T-helper 2 cell treated with Interferon-gamma antibody and Interleukin-4, amounts not matched to agents 5 μg/mL and 100 μg/mL, for 36 hours (primary cell): ENCODE results near the gene KDM4B.
"Not testable (repeated sequence)": the region's sequence is repeated elsewhere in the genome, so short reads cannot be mapped to it uniquely, and the experiment has no call there.

Source experiments
- DNase-seq: peaks from one replicate; pipeline ENCODE4 v3.0.0; 2021; ENCODE audit warnings: low spot score
- H3K27ac Mint-ChIP-seq: one replicate; pipeline ENCODE4 v1.8.0; 2021; ENCODE audit warnings: mild to moderate bottlenecking, mixed read lengths
- H3K27me3 Mint-ChIP-seq: one replicate; pipeline ENCODE4 v1.8.0; 2021; ENCODE audit warnings: low read depth, mixed read lengths
- H3K36me3 Mint-ChIP-seq: one replicate; pipeline ENCODE4 v1.8.0; 2021; ENCODE audit warnings: low read depth, mixed read lengths
- H3K4me1 Mint-ChIP-seq: one replicate; pipeline ENCODE4 v1.8.0; 2021; ENCODE audit warnings: low read depth, mixed read lengths
- H3K4me3 Mint-ChIP-seq: one replicate; pipeline ENCODE4 v1.8.0; 2022; ENCODE audit warnings: mild to moderate bottlenecking, moderate library complexity, mixed read lengths
- H3K9me3 Mint-ChIP-seq: one replicate; pipeline ENCODE4 v1.8.0; 2021; ENCODE audit warnings: mixed read lengths

KDM4B gene

GRCh38 chr19:4952945-4953344, 16.0 kb upstream of the KDM4B start:
- no peak overlapping the region for H3K4me3 Mint-ChIP-seq
- H3K9me3 Mint-ChIP-seq: no peaks in the 10 kb centered on the region
- H3K27ac Mint-ChIP-seq: no peak overlapping the region
- DNase-seq: no peak
- no peaks in the 10 kb centered on the region for H3K4me1 Mint-ChIP-seq
- H3K27me3 Mint-ChIP-seq: no peaks in the 10 kb centered on the region
- H3K36me3 Mint-ChIP-seq: peaks cover 45% of the 10 kb centered on the region

- H3K27me3 Mint-ChIP-seq, H3K4me1 Mint-ChIP-seq, H3K27ac Mint-ChIP-seq, H3K9me3 Mint-ChIP-seq, H3K4me3 Mint-ChIP-seq, DNase-seq: not testable (repeated sequence)
- H3K36me3 Mint-ChIP-seq: peaks cover 42% of the 10 kb centered on the region
Observed at GRCh38 chr19:4954320-4955149, 14.4 kb upstream of the KDM4B start.

- no peak overlapping the region for H3K4me3 Mint-ChIP-seq
- H3K9me3 Mint-ChIP-seq: no peaks in the 10 kb centered on the region
- H3K27me3 Mint-ChIP-seq: no peaks in the 10 kb centered on the region
- no peaks in the 10 kb centered on the region for H3K4me1 Mint-ChIP-seq
- H3K36me3 Mint-ChIP-seq: peaks cover 48% of the 10 kb centered on the region
- no peak for DNase-seq
- H3K27ac Mint-ChIP-seq: no peak overlapping the region
Observed at GRCh38 chr19:4955274-4955673, 13.6 kb upstream of the KDM4B start.

- Mint-ChIP-seq H3K27ac (no peak overlapping the region), H3K4me1 (no peaks in the 10 kb centered on the region), H3K4me3 (no peak overlapping the region), H3K27me3 (no peaks in the 10 kb centered on the region), H3K36me3 (peaks cover 41% of the 10 kb centered on the region), H3K9me3 (no peaks in the 10 kb centered on the region)
- no peak for DNase-seq
Observed at GRCh38 chr19:4957981-4958380, 10.9 kb upstream of the KDM4B start.

GRCh38 chr19:4962085-4962619, 6.8 kb upstream of the KDM4B start:
- Mint-ChIP-seq H3K27me3 (no peaks in the 10 kb centered on the region), H3K27ac (no peak overlapping the region), H3K4me1 (peaks cover under 1% of the 10 kb centered on the region), H3K4me3 (no peak overlapping the region), H3K9me3 (no peaks in the 10 kb centered on the region), H3K36me3 (peaks cover 39% of the 10 kb centered on the region)
- no peak for DNase-seq

- peaks cover 16% of the 10 kb centered on the region for H3K4me1 Mint-ChIP-seq
- peaks cover 38% of the 10 kb centered on the region for H3K36me3 Mint-ChIP-seq
- H3K9me3 Mint-ChIP-seq: no peaks in the 10 kb centered on the region
- H3K27ac Mint-ChIP-seq: no peak overlapping the region
- no peaks in the 10 kb centered on the region for H3K27me3 Mint-ChIP-seq
- no peak overlapping the region for H3K4me3 Mint-ChIP-seq
- no peak for DNase-seq
Observed at GRCh38 chr19:4965061-4965460, 3.9 kb upstream of the KDM4B start.

GRCh38 chr19:4966591-4966990, 2.3 kb upstream of the KDM4B start:
- Mint-ChIP-seq H3K4me1 (peaks cover 30% of the 10 kb centered on the region), H3K9me3 (no peaks in the 10 kb centered on the region), H3K36me3 (peaks cover 44% of the 10 kb centered on the region), H3K4me3 (no peak overlapping the region), H3K27ac (no peak overlapping the region), H3K27me3 (no peaks in the 10 kb centered on the region)
- no peak for DNase-seq

GRCh38 chr19:4967738-4968461, 1.0 kb upstream of the KDM4B start:
- peaks cover 34% of the 10 kb centered on the region for H3K4me1 Mint-ChIP-seq
- H3K27me3 Mint-ChIP-seq: no peaks in the 10 kb centered on the region
- H3K36me3 Mint-ChIP-seq: peaks cover 40% of the 10 kb centered on the region
- peak overlapping the region; percentile 93 for H3K27ac Mint-ChIP-seq
- no peaks in the 10 kb centered on the region for H3K9me3 Mint-ChIP-seq
- peak overlapping the region; percentile 87 for H3K4me3 Mint-ChIP-seq
- DNase-seq: no peak

GRCh38 chr19:4969292-4969771, 419 bp downstream of the KDM4B start:
- H3K4me1 Mint-ChIP-seq: peaks cover 34% of the 10 kb centered on the region
- H3K27ac Mint-ChIP-seq: peak overlapping the region; percentile 93
- no peaks in the 10 kb centered on the region for H3K27me3 Mint-ChIP-seq
- no peaks in the 10 kb centered on the region for H3K9me3 Mint-ChIP-seq
- H3K36me3 Mint-ChIP-seq: peaks cover 33% of the 10 kb centered on the region
- DNase-seq: no peak
- peak overlapping the region; percentile 97 for H3K4me3 Mint-ChIP-seq

GRCh38 chr19:4969772-4970531, 1.0 kb downstream of the KDM4B start:
- Mint-ChIP-seq H3K4me3 (peak overlapping the region; percentile 97), H3K36me3 (peaks cover 31% of the 10 kb centered on the region), H3K4me1 (peaks cover 34% of the 10 kb centered on the region), H3K27me3 (no peaks in the 10 kb centered on the region), H3K9me3 (no peaks in the 10 kb centered on the region), H3K27ac (peak overlapping the region; percentile 93)
- DNase-seq: peak; percentile 16

- no peaks in the 10 kb centered on the region for H3K27me3 Mint-ChIP-seq
- H3K36me3 Mint-ChIP-seq: peaks cover 28% of the 10 kb centered on the region
- H3K4me3 Mint-ChIP-seq: peak overlapping the region; percentile 97
- no peak for DNase-seq
- H3K9me3 Mint-ChIP-seq: no peaks in the 10 kb centered on the region
- peaks cover 34% of the 10 kb centered on the region for H3K4me1 Mint-ChIP-seq
- H3K27ac Mint-ChIP-seq: peak overlapping the region; percentile 93
Observed at GRCh38 chr19:4970558-4971423, 1.9 kb downstream of the KDM4B start.

GRCh38 chr19:4971424-4971793, 2.5 kb downstream of the KDM4B start:
- peaks cover 34% of the 10 kb centered on the region for H3K4me1 Mint-ChIP-seq
- peak overlapping the region; percentile 93 for H3K27ac Mint-ChIP-seq
- no peaks in the 10 kb centered on the region for H3K9me3 Mint-ChIP-seq
- H3K4me3 Mint-ChIP-seq: peak overlapping the region; percentile 97
- no peaks in the 10 kb centered on the region for H3K27me3 Mint-ChIP-seq
- DNase-seq: no peak
- H3K36me3 Mint-ChIP-seq: peaks cover 22% of the 10 kb centered on the region
